Right lobe of liver (tissue), 6 donors: ENCODE measurements around the gene SPAST. TPM values are rescaled to one million over a fixed set of nuclear protein-coding genes. Genes with fewer than 3 reads are reported as not detected.

Experiments used
- ATAC-seq, 4 donors: fragments of 200-7000 bp; cut with Tn5 transposase; one replicate each; pipeline ENCODE4 v1.9.1; 2020; ENCODE audit warnings: mild to moderate bottlenecking in 4 of 4, moderate library complexity in 4 of 4
- DNase-seq, 3 donors: peaks; one replicate each; pipeline ENCODE4 v3.0.0-alpha.2; 2020
- H3K27ac ChIP-seq, 3 donors: fragments of 200-600 bp; one replicate each; pipeline ENCODE4 v1.8.0; 2022
- H3K27me3 ChIP-seq, 2 donors: fragments of 200-600 bp; one replicate each; pipeline ENCODE4 v1.8.0; 2022
- H3K36me3 ChIP-seq, 4 donors: fragments of 200-600 bp; sonication (generic) in 1 of 4; one replicate each; pipeline versions ENCODE4 v1.5.1 to v1.8.0; 2017 to 2022; ENCODE audit warnings: control low read depth in 1 of 4
- H3K4me1 ChIP-seq, 4 donors: fragments of 200-600 bp; sonication (generic) in 1 of 4; one replicate each; pipeline versions ENCODE4 v1.5.1 to v1.8.0; 2017 to 2022; ENCODE audit warnings: control low read depth in 1 of 4
- H3K4me3 ChIP-seq, 3 donors: fragments of 200-600 bp; one replicate each; pipeline ENCODE4 v1.8.0; 2022
- H3K9me3 ChIP-seq, 4 donors: fragments of 200-600 bp; sonication (generic) in 1 of 4; one replicate each; pipeline versions ENCODE4 v1.5.1 to v1.8.0; 2017 to 2022; ENCODE audit warnings: control low read depth in 1 of 4
- CTCF ChIP-seq, 4 donors: fragments of 200-600 bp in 3 of 4; fragments of 450-650 bp in 1 of 4; IDR thresholded peaks; one replicate each; pipeline versions ENCODE4 v1.5.1 to v1.8.0; 2016 to 2022; ENCODE audit warnings: antibody characterized with exemption in 4 of 4, mild to moderate bottlenecking in 2 of 4
- POLR2A ChIP-seq: fragments of 450-650 bp; IDR thresholded peaks from one replicate; pipeline ENCODE4 v1.6.1; 2017; ENCODE audit warnings: antibody characterized with exemption, mild to moderate bottlenecking
- WGBS: methylation state at CpG from one replicate; pipeline ENCODE4 v1.1.6; 2018; ENCODE audit warnings: low coverage, low lambda C conversion rate; ENCODE audit not compliant: insufficient coverage; ENCODE audit errors: missing lambda C conversion rate; 5-methylcytosine and 5-hydroxymethylcytosine counted together
- intact Hi-C, 2 donors: fragments of 100-400 bp; cut with DNase I; formaldehyde crosslinking; loops; one replicate each; pipeline versions ENCODE4 v1.11.2 to v1.14.1; 2022
- total RNA-seq, 6 experiments: library from RNA; depleted of rRNA in 2 of 6; stranded (reverse); fragments of >200 nt in 2 of 6; fragmentation: NEBNext Ultra II Directional in 3 of 6; extraction: Animal tissue kit (Norgen Biotek cat#: 25700) in 3 of 6; gene quantifications; one replicate each; pipeline versions ENCODE4 v1.1.0 to v1.2.4, GENCODE V29; 2016 to 2023
- donor health status: DM: no; HTN: yes; CAD: no.
- donor health status: DM: no; HTN: no; CAD: no.
- donor health status: DM: no; HTN: no; CAD: no.
- donor health status: DM: no; HTN: yes; CAD: no.
- donor health status: DM: no; HTN: yes; CAD: no.

Gene SPAST
- total RNA-seq, 6 experiments from 2014 or later = 7.7 to 11.5 (median 9.1) TPM

- peaks cover 0 to 14% (median 2%) of the 10 kb centered on the region in 4 donors for H3K4me1 ChIP-seq
- H3K36me3 ChIP-seq = no peaks in the 10 kb centered on the region
- no peaks in the 10 kb centered on the region for H3K27me3 ChIP-seq
- DNase-seq (no peak), ATAC-seq (no peak)
- no peak overlapping the region for H3K27ac ChIP-seq
- intact Hi-C loops = no loop called here
- H3K9me3 ChIP-seq = no peaks in the 10 kb centered on the region
- 96% methylated on average over 8 of the region's 8 CpGs for WGBS
- no peak overlapping the region for H3K4me3 ChIP-seq
- TF ChIP-seq POLR2A (no peak), CTCF (IDR thresholded peaks at IDR 0.05) (no peak)
Observed at GRCh38 chr2:32061430-32061829, 1.9 kb upstream of the SPAST start.

GRCh38 chr2:32061973-32062861 lies 1.1 kb upstream of the SPAST start:
- TF ChIP-seq CTCF (IDR thresholded peaks at IDR 0.05) (no peak), POLR2A (no peak)
- H3K27ac ChIP-seq = peak overlapping the region; percentile 76 to 81 (median 79)
- intact Hi-C loops = no loop called here
- peaks cover 0 to 14% (median 2%) of the 10 kb centered on the region in 4 donors for H3K4me1 ChIP-seq
- peak in 3 of 4 donors; percentile 4 to 30 (median 23) for ATAC-seq
- H3K27me3 ChIP-seq = no peaks in the 10 kb centered on the region
- peak in 2 of 3 donors; percentile 33 to 51 for DNase-seq
- no peaks in the 10 kb centered on the region for H3K36me3 ChIP-seq
- peak overlapping the region; percentile 87 to 92 (median 91) for H3K4me3 ChIP-seq
- WGBS = 30% methylated on average over 13 of the region's 13 CpGs
- no peaks in the 10 kb centered on the region for H3K9me3 ChIP-seq

- peak overlapping the region; percentile 87 to 92 (median 91) for H3K4me3 ChIP-seq
- no peaks in the 10 kb centered on the region for H3K27me3 ChIP-seq
- WGBS = under 1% methylated on average over 18 of the region's 40 CpGs
- ATAC-seq (peak in 2 of 4 donors; percentile 13 to 18), DNase-seq (no peak)
- intact Hi-C loops = no loop called here
- TF ChIP-seq CTCF (IDR thresholded peaks at IDR 0.05) = no peak
- TF ChIP-seq POLR2A = peak; percentile 24
- H3K36me3 ChIP-seq = no peaks in the 10 kb centered on the region
- no peaks in the 10 kb centered on the region for H3K9me3 ChIP-seq
- peak overlapping the region; percentile 62 to 81 (median 79) for H3K27ac ChIP-seq
- peaks cover 0 to 14% (median 2%) of the 10 kb centered on the region in 4 donors for H3K4me1 ChIP-seq
Observed at GRCh38 chr2:32064021-32064601, 755 bp downstream of the SPAST start.

- 74% methylated on average over 8 of the region's 8 CpGs for WGBS
- ATAC-seq (no peak), DNase-seq (no peak)
- Histone ChIP-seq H3K4me1 (peaks cover 0 to 14% (median 2%) of the 10 kb centered on the region in 4 donors), H3K36me3 (no peaks in the 10 kb centered on the region), H3K27me3 (no peaks in the 10 kb centered on the region), H3K27ac (peak overlapping the region in 2 of 3 donors; percentile 79 to 81), H3K4me3 (peak overlapping the region; percentile 87 to 92 (median 91)), H3K9me3 (no peaks in the 10 kb centered on the region)
- intact Hi-C loops = no loop called here
- TF ChIP-seq CTCF (IDR thresholded peaks at IDR 0.05) (no peak), POLR2A (no peak)
Observed at GRCh38 chr2:32064713-32065112, 1.4 kb downstream of the SPAST start.
